Thoracic aorta (tissue), 2 donors: ENCODE measurements around the gene CLCN2. TPM values are rescaled to one million over a fixed set of nuclear protein-coding genes. Genes with fewer than 3 reads are reported as not detected.

Experiments
- ATAC-seq: fragments of 150-250 bp; one replicate; pipeline ENCODE4 v1.8.0; 2017; ENCODE audit warnings: low read depth; ENCODE audit not compliant: insufficient number of reproducible peaks, low FRiP score
- DNase-seq: peaks from one replicate; pipeline ENCODE4 v3.0.0-alpha.2; 2020; ENCODE audit warnings: low spot score
- H3K27ac ChIP-seq, 2 donors: fragments of 200-600 bp; sonication (generic); 1 replicate in 1 of 2; 2 replicates in 1 of 2; pipeline ENCODE4 v1.5.1; 2016; ENCODE audit warnings: mild to moderate bottlenecking in 2 of 2, moderate library complexity in 2 of 2
- H3K27me3 ChIP-seq: fragments of 200-600 bp; sonication (generic); replicated peaks from 2 replicates; pipeline ENCODE4 v1.6.0; 2016; ENCODE audit warnings: mild to moderate bottlenecking; ENCODE audit not compliant: insufficient read depth
- H3K36me3 ChIP-seq: fragments of 200-600 bp; sonication (generic); one replicate; pipeline ENCODE4 v1.5.1; 2016
- H3K4me1 ChIP-seq, 2 donors: fragments of 200-600 bp; sonication (generic); 1 replicate in 1 of 2; 2 replicates in 1 of 2; pipeline versions ENCODE4 v1.5.1 to v1.6.0; 2016; ENCODE audit warnings: low read depth in 2 of 2, mild to moderate bottlenecking in 1 of 2; ENCODE audit not compliant: control insufficient read depth in 1 of 2
- H3K4me3 ChIP-seq: fragments of 200-600 bp; sonication (generic); 2 replicates; pipeline ENCODE4 v1.5.1; 2016; ENCODE audit warnings: mild to moderate bottlenecking
- H3K9me3 ChIP-seq: fragments of 200-600 bp; sonication (generic); 2 replicates; pipeline ENCODE4 v1.5.1; 2016
- CTCF ChIP-seq: fragments of 200-600 bp; sonication (generic); IDR thresholded peaks from one replicate; pipeline ENCODE4 v1.5.1; 2019; ENCODE audit warnings: antibody characterized with exemption
- total RNA-seq, 2 donors: library from RNA; depleted of rRNA; stranded (reverse); fragments of >200 nt; gene quantifications; one replicate each; pipeline versions ENCODE4 v1.1.0 to v1.2.3, GENCODE V29; 2016

Gene CLCN2
- total RNA-seq, 2 donors from 2014 or later: 4.3 to 8.0 TPM

GRCh38 chr3:184375747-184376461 lies 14.5 kb upstream of the CLCN2 start:
- Histone ChIP-seq H3K4me3 (no peak overlapping the region), H3K27ac (no peak overlapping the region), H3K27me3 (no peaks in the 10 kb centered on the region), H3K36me3 (no peaks in the 10 kb centered on the region), H3K4me1 (peaks cover 2 to 14% of the 10 kb centered on the region in 2 donors), H3K9me3 (no peaks in the 10 kb centered on the region)
- DNase-seq: no peak
- no peak for TF ChIP-seq CTCF
- ATAC-seq: no peak

GRCh38 chr3:184373422-184373821 lies 12.0 kb upstream of the CLCN2 start:
- Histone ChIP-seq H3K36me3 (no peaks in the 10 kb centered on the region), H3K4me3 (no peak overlapping the region)

GRCh38 chr3:184372911-184373310 lies 11.5 kb upstream of the CLCN2 start:
- no peak for ATAC-seq
- H3K4me1 ChIP-seq: peaks cover 18 to 36% of the 10 kb centered on the region in 2 donors
- H3K27me3 ChIP-seq: no peaks in the 10 kb centered on the region
- no peak for TF ChIP-seq CTCF
- no peak for DNase-seq
- H3K27ac ChIP-seq: no peak overlapping the region
- H3K9me3 ChIP-seq: no peaks in the 10 kb centered on the region
- H3K4me3 ChIP-seq: no peak overlapping the region
- H3K36me3 ChIP-seq: no peaks in the 10 kb centered on the region

More at GRCh38 chr3:184373422-184373821, 12.0 kb upstream of the CLCN2 start:
- Histone ChIP-seq H3K27ac (no peak overlapping the region), H3K9me3 (no peaks in the 10 kb centered on the region), H3K27me3 (no peaks in the 10 kb centered on the region), H3K4me1 (peaks cover 15 to 31% of the 10 kb centered on the region in 2 donors)
- ATAC-seq (no peak), DNase-seq (no peak)
- TF ChIP-seq CTCF: no peak

GRCh38 chr3:184372296-184372821 lies 11.0 kb upstream of the CLCN2 start:
- ATAC-seq (no peak), DNase-seq (no peak)
- H3K27ac ChIP-seq: no peak overlapping the region
- no peak overlapping the region for H3K4me3 ChIP-seq
- TF ChIP-seq CTCF: no peak
- no peaks in the 10 kb centered on the region for H3K9me3 ChIP-seq
- H3K4me1 ChIP-seq: peaks cover 18 to 37% of the 10 kb centered on the region in 2 donors
- H3K36me3 ChIP-seq: no peaks in the 10 kb centered on the region
- no peaks in the 10 kb centered on the region for H3K27me3 ChIP-seq

GRCh38 chr3:184371570-184372018 lies 10.2 kb upstream of the CLCN2 start:
- no peaks in the 10 kb centered on the region for H3K27me3 ChIP-seq
- H3K27ac ChIP-seq: peak overlapping the region in 1 of 2 donors; percentile 50

More at GRCh38 chr3:184371570-184372018, 10.2 kb upstream of the CLCN2 start:
- Histone ChIP-seq H3K36me3 (no peaks in the 10 kb centered on the region), H3K9me3 (no peaks in the 10 kb centered on the region), H3K4me3 (no peak overlapping the region), H3K4me1 (peaks cover 18 to 37% of the 10 kb centered on the region in 2 donors)
- DNase-seq: no peak
- peak; percentile 66 for ATAC-seq
- TF ChIP-seq CTCF: peak; percentile 95
